ENCODE measurements around the gene COL26A1. TPM values are rescaled to one million over a fixed set of nuclear protein-coding genes. Genes with fewer than 3 reads are reported as not detected.
A peak's percentile ranks its signal among the peaks of the same experiment; 100 is the strongest.

The COL26A1 gene
- total RNA-seq, 1 experiment from 2014 or later: 42.6 TPM

- Mint-ChIP-seq H3K9me3 (peaks cover 0 to 5% of the 10 kb centered on the region in 2 experiments; a peak in 4 of 5 replicates), H3K27me3 (ENCODE audit: low read depth) (peaks cover 7% of the 10 kb centered on the region), H3K4me3 (peak overlapping the region; percentile 81 to 94), H3K36me3 (ENCODE audit: insufficient read depth in 1 of 3, low read depth in 3 of 3) (peaks cover 10 to 33% (median 31%) of the 10 kb centered on the region in 3 experiments), H3K4me1 (peaks cover 14 to 23% of the 10 kb centered on the region in 2 experiments), H3K27ac (no peak overlapping the region)
- no CpG with 5 or more reads among the region's 52 CpGs for WGBS (ENCODE audit: extremely low coverage, insufficient read length, low lambda C conversion rate)
- Histone ChIP-seq H3K9ac (ENCODE audit: extremely low read depth, insufficient read length, low read length) (peak overlapping the region; percentile 83), H3K4me1 (ENCODE audit: insufficient read depth, low read length) (no peaks in the 10 kb centered on the region), H3K27me3 (ENCODE audit: insufficient read depth, low read length) (no peaks in the 10 kb centered on the region), H2AFZ (ENCODE audit: low read length) (no peak overlapping the region), H3K4me2 (ENCODE audit: insufficient read depth, insufficient read length, low read length) (peak overlapping the region; percentile 61), H3K14ac (ENCODE audit: insufficient read depth, low read length) (peak overlapping the region; percentile 100), H2BK15ac (ENCODE audit: low read depth, low read length) (no peak overlapping the region), H4K8ac (replicated peaks; ENCODE audit: insufficient read length, low read depth, low read length) (no peak overlapping the region), H3K4ac (ENCODE audit: low read depth, low read length) (peak overlapping the region; percentile 32; the same call in 1 of the 2 replicates), H3T11ph (ENCODE audit: low read length) (no peak overlapping the region), H2BK12ac (ENCODE audit: insufficient read length, low read depth, low read length) (no peak overlapping the region), H3K23ac (ENCODE audit: insufficient read length, low read depth, low read length) (no peak overlapping the region), H2BK5ac (ENCODE audit: insufficient read length, low read length) (no peak overlapping the region), H3K79me1 (ENCODE audit: insufficient read depth, low read depth, low read length, poor library complexity, severe bottlenecking) (peaks cover 6% of the 10 kb centered on the region), H4K91ac (ENCODE audit: insufficient read length, low read depth, low read length) (no peak overlapping the region), H4K20me1 (ENCODE audit: control insufficient read depth, insufficient read depth, insufficient read length) (no peaks in the 10 kb centered on the region), H4K5ac (ENCODE audit: insufficient read length, low read depth, low read length) (no peak overlapping the region), H3K27ac (ENCODE audit: insufficient read length, low read depth, low read length) (no peak overlapping the region), H3K23me2 (ENCODE audit: insufficient read length, low read depth, low read length, poor library complexity, severe bottlenecking) (peaks cover 5% of the 10 kb centered on the region), H3K18ac (ENCODE audit: insufficient read length, low read depth, low read length) (peak overlapping the region; percentile 100), H2BK120ac (ENCODE audit: low read depth, low read length, poor library complexity, severe bottlenecking) (no peak overlapping the region), H2AK5ac (ENCODE audit: insufficient read length, low read length) (no peak overlapping the region), H3K9me3 (ENCODE audit: control insufficient read depth, low read depth, low read length) (no peaks in the 10 kb centered on the region), H3K79me2 (ENCODE audit: insufficient read depth, low read length) (peaks cover 7% of the 10 kb centered on the region; the same call in 1 of the 2 replicates), H3K56ac (ENCODE audit: insufficient read length, low read depth, low read length) (no peak overlapping the region), H2BK20ac (ENCODE audit: low read depth, low read length, poor library complexity, severe bottlenecking) (no peak overlapping the region)
- TF ChIP-seq CTCF (conservative IDR thresholded peaks at IDR 0.05): peak; percentile 99
- DNase-seq: peak; percentile 76
These were observed 1.2 kb downstream of the COL26A1 start for GRCh38 chr7:101363734-101364374.
